ENCODE results near the gene ZNF282.
"Not testable (repeated sequence)": the region's sequence is repeated elsewhere in the genome, so short reads cannot be mapped to it uniquely, and the experiment has no call there.

ZNF282 gene

DNA sequence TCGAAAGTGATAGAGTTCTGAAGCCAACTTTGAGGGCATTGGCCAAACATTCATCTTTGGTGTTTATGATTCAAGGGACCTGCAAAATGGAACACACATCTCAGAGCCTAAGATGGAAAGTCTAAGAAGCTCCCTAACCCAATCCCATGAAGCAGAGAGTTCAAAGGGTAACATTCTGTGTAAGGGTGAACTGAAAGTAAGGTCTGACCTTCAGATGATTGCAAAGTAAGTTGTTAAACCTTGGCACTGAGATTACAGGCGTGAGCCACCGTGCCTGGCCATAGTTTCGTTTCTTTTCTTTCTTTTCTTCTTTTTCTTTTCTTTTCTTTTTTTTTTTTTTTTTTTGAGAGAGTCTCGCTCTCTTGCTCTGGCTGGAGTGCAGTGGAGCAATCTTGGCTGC, 46.4 kb downstream of the ZNF282 start:
- no peak for TF ChIP-seq CTCF (IDR thresholded peaks at IDR 0.05; ENCODE audit: low read depth, low read length, missing control alignments)
- no peak overlapping the region for H3K4me3 ChIP-seq (ENCODE audit: low read depth, low read length)
- DNase-seq (ENCODE audit: low read depth), result no peak

DNA sequence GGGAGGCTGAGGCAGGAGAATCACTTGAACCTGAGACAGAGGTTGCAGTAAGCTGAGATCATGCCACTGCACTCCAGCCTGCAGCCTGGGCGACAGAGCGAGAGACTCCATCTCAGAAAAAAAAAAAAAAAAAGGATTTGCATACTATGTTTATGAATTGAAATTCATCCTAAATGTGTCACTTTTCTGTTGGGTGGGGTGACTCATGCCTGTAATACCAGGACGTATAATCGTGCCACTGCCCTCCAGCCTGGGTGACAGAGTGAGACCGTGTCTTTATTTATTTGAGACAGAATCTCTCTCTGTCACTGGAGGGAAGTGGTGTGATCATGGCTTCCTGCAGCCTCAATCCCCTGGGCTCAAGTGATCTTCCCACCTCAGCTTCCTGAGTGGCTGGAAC, 49.9 kb downstream of the ZNF282 start:
- TF ChIP-seq CTCF (IDR thresholded peaks at IDR 0.05; ENCODE audit: low read depth, low read length, missing control alignments), result no peak
- no peak for DNase-seq (ENCODE audit: low read depth)

DNA sequence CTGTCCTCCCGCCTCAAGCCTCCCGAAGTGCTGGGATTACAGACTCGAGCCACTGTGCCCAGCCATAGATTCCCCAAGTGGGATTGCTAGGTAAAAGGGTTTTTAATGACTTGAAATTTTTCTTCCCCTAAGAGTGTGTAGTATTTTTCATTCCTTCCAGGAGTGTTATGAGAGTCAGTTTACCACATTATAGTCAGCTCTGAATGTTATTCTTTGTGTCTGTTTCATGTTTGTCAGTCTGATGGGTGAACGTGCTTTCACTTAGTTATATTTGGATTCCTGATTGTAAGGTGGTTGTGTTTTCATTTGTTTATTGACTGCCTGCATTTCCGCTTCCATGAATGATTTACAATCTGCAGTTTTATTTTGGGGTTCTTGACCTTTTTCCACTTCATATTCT, 50.4 kb downstream of the ZNF282 start:
- no peak for TF ChIP-seq CTCF (IDR thresholded peaks at IDR 0.05; ENCODE audit: low read depth, low read length, missing control alignments)
- no peak overlapping the region for H3K4me3 ChIP-seq (ENCODE audit: low read depth, low read length)
- no peak for DNase-seq (ENCODE audit: low read depth)

More for the DNA sequence above, 49.9 kb downstream of the ZNF282 start:
- no peak overlapping the region for H3K4me3 ChIP-seq (ENCODE audit: low read depth, low read length)

DNA sequence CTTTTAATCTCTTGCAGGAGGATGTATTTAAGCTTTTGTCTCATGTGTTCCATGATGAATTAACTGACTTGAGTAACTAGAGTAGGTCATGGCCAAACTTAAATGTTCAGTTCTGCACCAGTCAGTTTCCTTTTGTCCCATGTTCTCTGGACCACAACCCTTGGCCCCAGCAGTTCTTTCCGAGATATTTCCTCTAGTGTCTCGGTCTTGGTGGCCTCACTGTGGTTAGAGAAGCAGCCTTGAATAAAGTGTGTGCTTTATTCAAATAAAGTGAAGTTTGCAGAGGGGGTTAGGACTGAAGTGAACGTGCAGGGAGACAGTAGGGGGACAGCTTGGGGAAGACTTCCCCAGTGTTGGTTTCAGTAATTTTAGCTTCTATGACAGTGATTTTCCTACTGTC, 53.4 kb downstream of the ZNF282 start:
- no peak for DNase-seq (ENCODE audit: low read depth)
- no peak for TF ChIP-seq CTCF (IDR thresholded peaks at IDR 0.05; ENCODE audit: low read depth, low read length, missing control alignments)
- H3K4me3 ChIP-seq (ENCODE audit: low read depth, low read length), result no peak overlapping the region

DNA sequence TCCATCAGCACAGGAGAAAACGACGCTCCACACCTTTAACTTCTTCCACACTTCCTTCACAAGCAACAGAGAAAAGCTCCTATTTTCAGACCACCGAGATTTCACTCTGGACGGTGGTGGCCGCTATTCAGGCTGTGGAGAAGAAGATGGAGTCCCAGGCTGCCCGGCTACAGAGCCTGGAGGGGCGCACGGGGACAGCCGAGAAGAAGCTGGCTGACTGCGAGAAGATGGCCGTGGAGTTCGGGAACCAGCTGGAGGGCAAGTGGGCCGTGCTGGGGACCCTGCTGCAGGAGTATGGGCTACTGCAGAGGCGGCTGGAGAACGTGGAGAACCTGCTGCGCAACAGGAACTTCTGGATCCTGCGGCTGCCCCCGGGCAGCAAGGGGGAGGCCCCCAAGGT, 54.8 kb downstream of the ZNF282 start:
- DNase-seq (ENCODE audit: low read depth); H3K4me3 ChIP-seq (ENCODE audit: low read depth, low read length): not testable (repeated sequence)

DNA sequence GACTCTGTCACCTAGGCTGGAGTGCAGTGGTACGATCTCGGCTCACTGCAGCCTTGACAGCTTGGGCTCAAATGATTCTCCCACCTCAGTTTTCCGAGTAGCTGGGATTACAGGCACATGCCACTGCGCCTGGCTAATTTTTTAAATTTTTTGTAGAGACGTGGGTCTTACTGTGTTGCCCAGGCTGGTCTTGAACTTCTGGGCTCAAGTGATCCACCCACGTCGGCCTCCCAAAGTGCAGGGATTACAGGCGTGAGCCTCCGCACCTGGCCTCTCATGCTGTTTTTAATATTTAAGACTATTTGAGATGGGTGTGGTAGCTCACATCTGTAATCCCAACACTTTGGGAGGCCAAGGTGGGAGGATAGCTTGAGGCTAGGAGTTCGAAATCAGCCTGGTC, 56.2 kb downstream of the ZNF282 start:
- not testable (repeated sequence) for H3K4me3 ChIP-seq (ENCODE audit: low read depth, low read length); DNase-seq (ENCODE audit: low read depth)

DNA sequence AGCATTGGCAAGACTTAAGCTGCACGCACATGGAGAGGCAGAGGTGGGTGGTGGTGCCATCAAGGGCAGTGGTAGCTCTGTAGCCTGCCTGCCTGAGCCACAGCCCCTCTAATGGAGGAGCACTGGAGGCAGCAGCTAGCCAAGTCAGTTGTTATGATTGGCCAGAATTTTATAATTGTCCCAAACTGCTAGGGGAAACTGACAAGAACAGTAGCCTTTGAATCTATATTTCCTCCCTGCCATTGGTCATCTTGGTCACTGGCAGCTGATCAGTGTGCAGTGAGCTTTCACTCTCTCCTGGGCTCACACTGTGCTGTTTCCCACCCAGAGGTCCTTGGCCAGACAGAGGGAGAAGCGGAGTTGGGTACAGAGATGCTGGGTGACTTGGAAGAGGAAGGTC, 57.0 kb downstream of the ZNF282 start:
- DNase-seq (ENCODE audit: low read depth), result no peak
- no peak overlapping the region for H3K4me3 ChIP-seq (ENCODE audit: low read depth, low read length)
- no peak for TF ChIP-seq CTCF (IDR thresholded peaks at IDR 0.05; ENCODE audit: low read depth, low read length, missing control alignments)

DNA sequence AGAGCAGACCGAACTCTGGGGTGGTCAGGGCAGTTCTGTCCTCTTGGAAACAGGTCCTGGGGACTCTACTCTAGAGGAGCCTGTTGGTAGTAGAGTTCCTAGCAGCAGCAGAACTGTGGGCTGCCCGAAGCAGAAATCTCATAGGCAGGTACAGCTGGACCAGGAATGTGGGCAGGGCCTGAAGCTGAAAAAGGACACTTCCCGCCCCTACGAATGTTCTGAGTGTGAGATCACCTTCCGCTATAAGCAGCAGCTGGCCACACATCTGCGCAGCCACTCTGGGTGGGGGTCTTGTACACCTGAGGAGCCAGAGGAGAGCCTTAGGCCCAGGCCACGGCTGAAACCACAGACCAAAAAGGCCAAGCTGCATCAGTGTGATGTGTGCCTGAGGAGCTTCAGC, 58.3 kb downstream of the ZNF282 start:
- DNase-seq (ENCODE audit: low read depth), result no peak
- no peak for TF ChIP-seq CTCF (IDR thresholded peaks at IDR 0.05; ENCODE audit: low read depth, low read length, missing control alignments)

More for the DNA sequence above, 58.3 kb downstream of the ZNF282 start:
- no peak overlapping the region for H3K4me3 ChIP-seq (ENCODE audit: low read depth, low read length)

All from GM12864 (cell line).